ENCODE measurements around the gene OTUD6A. TPM values are rescaled to one million over a fixed set of nuclear protein-coding genes. Genes with fewer than 3 reads are reported as not detected.

OTUD6A gene
- polyA plus RNA-seq, 3 donors = not detected

- H3K9me3 Mint-ChIP-seq = no peaks in the 10 kb centered on the region
- H2AFZ ChIP-seq (ENCODE audit: insufficient read depth, low read depth, low read length, poor library complexity, severe bottlenecking) = no peak overlapping the region
- no peaks in the 10 kb centered on the region for H3K79me2 ChIP-seq (ENCODE audit: insufficient read depth, low read length)
- H3K4me1 ChIP-seq (ENCODE audit: control insufficient read depth in 1 of 2, insufficient read depth in 2 of 2, low read length in 2 of 2) = no peaks in the 10 kb centered on the region
- no peak overlapping the region for H3K4me3 Mint-ChIP-seq
- no peaks in the 10 kb centered on the region for H4K20me1 ChIP-seq (ENCODE audit: insufficient read depth, low read length)
- H3K9ac ChIP-seq (ENCODE audit: insufficient read depth, low read length, poor library complexity, severe bottlenecking) = no peak overlapping the region
- H3K4me2 ChIP-seq (replicated peaks; ENCODE audit: extremely low read depth, low read length, poor library complexity, severe bottlenecking) = no peak overlapping the region
- TF ChIP-seq, protein P1, sequence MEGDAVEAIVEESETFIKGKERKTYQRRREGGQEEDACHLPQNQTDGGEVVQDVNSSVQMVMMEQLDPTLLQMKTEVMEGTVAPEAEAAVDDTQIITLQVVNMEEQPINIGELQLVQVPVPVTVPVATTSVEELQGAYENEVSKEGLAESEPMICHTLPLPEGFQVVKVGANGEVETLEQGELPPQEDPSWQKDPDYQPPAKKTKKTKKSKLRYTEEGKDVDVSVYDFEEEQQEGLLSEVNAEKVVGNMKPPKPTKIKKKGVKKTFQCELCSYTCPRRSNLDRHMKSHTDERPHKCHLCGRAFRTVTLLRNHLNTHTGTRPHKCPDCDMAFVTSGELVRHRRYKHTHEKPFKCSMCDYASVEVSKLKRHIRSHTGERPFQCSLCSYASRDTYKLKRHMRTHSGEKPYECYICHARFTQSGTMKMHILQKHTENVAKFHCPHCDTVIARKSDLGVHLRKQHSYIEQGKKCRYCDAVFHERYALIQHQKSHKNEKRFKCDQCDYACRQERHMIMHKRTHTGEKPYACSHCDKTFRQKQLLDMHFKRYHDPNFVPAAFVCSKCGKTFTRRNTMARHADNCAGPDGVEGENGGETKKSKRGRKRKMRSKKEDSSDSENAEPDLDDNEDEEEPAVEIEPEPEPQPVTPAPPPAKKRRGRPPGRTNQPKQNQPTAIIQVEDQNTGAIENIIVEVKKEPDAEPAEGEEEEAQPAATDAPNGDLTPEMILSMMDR (IDR thresholded peaks at IDR 0.05) = no peak
- no peaks in the 10 kb centered on the region for H3K36me3 Mint-ChIP-seq
- H3K27ac ChIP-seq (ENCODE audit: low read depth in 1 of 2, low read length in 2 of 2) = no peak overlapping the region
- intact Hi-C loops (cut with micrococcal nuclease) = no loop called here
- no peaks in the 10 kb centered on the region for H3K36me3 ChIP-seq (replicated peaks in 1 of 2; ENCODE audit: control insufficient read depth in 1 of 2, insufficient read depth in 2 of 2, low read length in 2 of 2)
- peaks cover 0 to 12% (median 1%) of the 10 kb centered on the region in 3 donors for H3K27me3 Mint-ChIP-seq (ENCODE audit: low read depth in 3 of 3)
- H3K4me3 ChIP-seq (replicated peaks in 1 of 3; ENCODE audit: low read depth in 2 of 3, low read length in 3 of 3) = no peak overlapping the region
- H3K9me3 ChIP-seq (replicated peaks in 1 of 2; ENCODE audit: control insufficient read depth in 1 of 2, insufficient read depth in 1 of 2, low read length in 2 of 2) = no peaks in the 10 kb centered on the region
- DNase-seq = no peak
- H3K27me3 ChIP-seq (ENCODE audit: control insufficient read depth in 2 of 2, insufficient read depth in 2 of 2, low read length in 2 of 2) = no peaks in the 10 kb centered on the region
- H3K27ac Mint-ChIP-seq = no peak overlapping the region
- 80% methylated on average over 1 of the region's 4 CpGs for WGBS (ENCODE audit: insufficient coverage)
- no peaks in the 10 kb centered on the region for H3K4me1 Mint-ChIP-seq
Observed at GRCh38 chrX:70029863-70030262, 32.4 kb upstream of the OTUD6A start.

GRCh38 chrX:70030301-70030767, 31.9 kb upstream of the OTUD6A start:
- no peaks in the 10 kb centered on the region for H3K9me3 ChIP-seq (replicated peaks in 1 of 2; ENCODE audit: control insufficient read depth in 1 of 2, insufficient read depth in 1 of 2, low read length in 2 of 2)
- Mint-ChIP-seq H3K4me3 (no peak overlapping the region), H3K36me3 (no peaks in the 10 kb centered on the region), H3K9me3 (no peaks in the 10 kb centered on the region), H3K27me3 (ENCODE audit: low read depth in 3 of 3) (peaks cover 0 to 12% (median 1%) of the 10 kb centered on the region in 3 donors), H3K27ac (no peak overlapping the region), H3K4me1 (no peaks in the 10 kb centered on the region)
- H4K20me1 ChIP-seq (ENCODE audit: insufficient read depth, low read length) = no peaks in the 10 kb centered on the region
- no peak overlapping the region for H3K4me2 ChIP-seq (replicated peaks; ENCODE audit: extremely low read depth, low read length, poor library complexity, severe bottlenecking)
- peak; percentile 4 to 32 (median 14) for DNase-seq
- H3K79me2 ChIP-seq (ENCODE audit: insufficient read depth, low read length) = no peaks in the 10 kb centered on the region
- intact Hi-C loops (cut with micrococcal nuclease) = no loop called here
- H2AFZ ChIP-seq (ENCODE audit: insufficient read depth, low read depth, low read length, poor library complexity, severe bottlenecking) = no peak overlapping the region
- WGBS (ENCODE audit: insufficient coverage) = no CpG with 5 or more reads among the region's 4 CpGs
- no peak overlapping the region for H3K27ac ChIP-seq (ENCODE audit: low read depth in 1 of 2, low read length in 2 of 2)
- no peak overlapping the region for H3K4me3 ChIP-seq (replicated peaks in 1 of 3; ENCODE audit: low read depth in 2 of 3, low read length in 3 of 3)
- H3K9ac ChIP-seq (ENCODE audit: insufficient read depth, low read length, poor library complexity, severe bottlenecking) = no peak overlapping the region
- TF ChIP-seq, protein P1 (IDR thresholded peaks at IDR 0.05) = peak; percentile 60
- no peaks in the 10 kb centered on the region for H3K36me3 ChIP-seq (replicated peaks in 1 of 2; ENCODE audit: control insufficient read depth in 1 of 2, insufficient read depth in 2 of 2, low read length in 2 of 2)
- H3K4me1 ChIP-seq (ENCODE audit: control insufficient read depth in 1 of 2, insufficient read depth in 2 of 2, low read length in 2 of 2) = no peaks in the 10 kb centered on the region
- no peaks in the 10 kb centered on the region for H3K27me3 ChIP-seq (ENCODE audit: control insufficient read depth in 2 of 2, insufficient read depth in 2 of 2, low read length in 2 of 2)
